ENCODE measurements around the gene AGAP1. TPM values are rescaled to one million over a fixed set of nuclear protein-coding genes. Genes with fewer than 3 reads are reported as not detected.

The AGAP1 gene
- total RNA-seq, 4 donors from 2014 or later, result 13.7 to 18.5 (median 17.1) TPM

DNA sequence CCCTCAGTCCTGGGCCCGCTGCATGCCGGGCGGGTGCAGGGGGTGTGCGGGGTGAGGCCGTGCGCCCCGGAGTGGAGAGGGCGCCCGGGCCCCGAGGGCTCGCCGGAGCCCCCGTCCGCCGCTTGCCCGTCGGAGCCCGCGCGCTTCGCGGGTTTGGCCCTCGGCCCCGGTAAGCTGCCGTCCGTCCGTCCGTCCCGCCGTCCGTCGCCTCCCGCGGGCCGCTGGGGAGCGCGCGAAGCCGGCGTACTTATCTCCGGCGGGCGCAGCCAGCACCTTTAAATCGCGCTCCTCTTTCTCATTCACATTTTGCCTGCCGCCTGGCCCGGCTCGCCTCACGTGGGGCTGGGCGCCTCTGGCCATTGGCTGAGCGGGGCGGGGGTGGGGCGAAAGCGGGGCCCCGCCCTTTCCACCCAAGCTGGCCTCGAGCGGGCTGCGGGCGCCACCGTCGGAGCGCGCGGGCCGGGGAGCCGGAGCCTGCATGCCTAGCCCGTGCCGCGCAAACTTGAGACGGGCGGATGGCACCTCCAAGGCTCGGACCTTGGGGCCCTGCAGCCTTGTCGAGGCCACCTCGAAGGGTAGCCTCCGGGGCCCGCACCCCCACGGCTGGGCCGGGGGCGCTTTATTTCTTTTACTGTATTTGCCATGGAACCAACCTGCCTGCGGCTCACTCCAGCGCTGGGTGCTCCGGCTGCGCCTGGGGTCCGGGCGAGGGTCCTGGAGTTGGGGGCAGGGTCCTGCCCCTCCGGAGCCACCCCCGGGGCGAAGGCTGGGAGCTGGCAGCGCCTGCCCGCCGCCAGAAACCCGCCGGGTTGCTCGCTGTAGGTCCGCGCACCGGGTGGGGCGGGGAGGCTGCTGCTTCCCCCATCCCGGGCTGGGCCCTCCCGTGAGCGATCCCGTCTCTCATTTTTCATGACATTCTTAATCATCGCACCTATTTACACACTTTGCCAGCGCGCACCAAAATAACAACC, 674.6 kb downstream of the AGAP1 start, which contains the start of gene GBX2:
TSS of gene GBX2 (minus strand) at position 277 of the 971 bp plus-strand sequence. CDS start 415 bp downstream, outside the sequence.
- H3K4me3 ChIP-seq (ENCODE audit: low read depth, poor library complexity, severe bottlenecking), result no peak within 1 kb of the TSS
- intact Hi-C loops (cut with DNase I; ENCODE audit: low total_unique reads), result no loop called here
- WGBS, 2 donors, result 4% methylated on average over 60 to 66 of the region's 105 CpGs
- TF ChIP-seq, protein P1, sequence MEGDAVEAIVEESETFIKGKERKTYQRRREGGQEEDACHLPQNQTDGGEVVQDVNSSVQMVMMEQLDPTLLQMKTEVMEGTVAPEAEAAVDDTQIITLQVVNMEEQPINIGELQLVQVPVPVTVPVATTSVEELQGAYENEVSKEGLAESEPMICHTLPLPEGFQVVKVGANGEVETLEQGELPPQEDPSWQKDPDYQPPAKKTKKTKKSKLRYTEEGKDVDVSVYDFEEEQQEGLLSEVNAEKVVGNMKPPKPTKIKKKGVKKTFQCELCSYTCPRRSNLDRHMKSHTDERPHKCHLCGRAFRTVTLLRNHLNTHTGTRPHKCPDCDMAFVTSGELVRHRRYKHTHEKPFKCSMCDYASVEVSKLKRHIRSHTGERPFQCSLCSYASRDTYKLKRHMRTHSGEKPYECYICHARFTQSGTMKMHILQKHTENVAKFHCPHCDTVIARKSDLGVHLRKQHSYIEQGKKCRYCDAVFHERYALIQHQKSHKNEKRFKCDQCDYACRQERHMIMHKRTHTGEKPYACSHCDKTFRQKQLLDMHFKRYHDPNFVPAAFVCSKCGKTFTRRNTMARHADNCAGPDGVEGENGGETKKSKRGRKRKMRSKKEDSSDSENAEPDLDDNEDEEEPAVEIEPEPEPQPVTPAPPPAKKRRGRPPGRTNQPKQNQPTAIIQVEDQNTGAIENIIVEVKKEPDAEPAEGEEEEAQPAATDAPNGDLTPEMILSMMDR (IDR thresholded peaks at IDR 0.05), result no peak
- TF ChIP-seq POLR2A (IDR thresholded peaks at IDR 0.05), result no peak
- peak in 1 of 2 donors; percentile 86 for DNase-seq (ENCODE audit: low spot score in 2 of 2)

DNA sequence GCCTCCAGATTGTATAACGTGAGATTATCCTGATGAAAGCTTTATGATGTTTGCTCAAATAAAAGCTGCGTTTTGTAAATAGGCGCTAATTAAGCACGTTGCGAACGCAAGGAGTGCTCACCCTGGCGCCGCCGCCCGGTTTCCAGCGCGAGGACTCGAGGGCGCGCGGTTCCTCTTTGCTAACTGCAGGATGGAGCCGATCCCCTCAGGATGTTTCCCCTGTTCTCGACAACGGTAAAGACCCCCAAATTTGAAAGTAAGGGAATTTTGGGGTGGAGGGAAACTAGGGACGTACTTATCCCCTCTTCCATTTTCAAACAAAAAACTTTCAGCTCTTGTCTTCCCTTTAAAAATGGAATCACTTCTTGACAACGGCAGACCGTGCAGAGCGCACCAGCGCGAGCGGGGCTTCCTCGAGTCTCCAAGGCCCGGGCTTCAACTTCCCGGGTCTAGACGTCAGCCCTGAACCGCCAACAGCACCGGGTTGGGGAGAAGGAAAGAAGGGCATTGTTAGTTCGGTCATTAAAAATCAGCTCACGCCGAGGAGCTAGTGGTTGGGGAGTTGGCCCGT, 675.4 kb downstream of the AGAP1 start:
- no peak for TF ChIP-seq POLR2A (IDR thresholded peaks at IDR 0.05)
- TF ChIP-seq, protein P1 (IDR thresholded peaks at IDR 0.05), result no peak
- no peak overlapping the region for H3K4me3 ChIP-seq (ENCODE audit: low read depth, poor library complexity, severe bottlenecking)
- DNase-seq (ENCODE audit: low spot score in 2 of 2), result peak in 1 of 2 donors; percentile 75
- 8 to 14% methylated on average over 36 of the region's 36 CpGs for WGBS, 2 donors
- intact Hi-C loops (cut with DNase I; ENCODE audit: low total_unique reads), result no loop called here

DNA sequence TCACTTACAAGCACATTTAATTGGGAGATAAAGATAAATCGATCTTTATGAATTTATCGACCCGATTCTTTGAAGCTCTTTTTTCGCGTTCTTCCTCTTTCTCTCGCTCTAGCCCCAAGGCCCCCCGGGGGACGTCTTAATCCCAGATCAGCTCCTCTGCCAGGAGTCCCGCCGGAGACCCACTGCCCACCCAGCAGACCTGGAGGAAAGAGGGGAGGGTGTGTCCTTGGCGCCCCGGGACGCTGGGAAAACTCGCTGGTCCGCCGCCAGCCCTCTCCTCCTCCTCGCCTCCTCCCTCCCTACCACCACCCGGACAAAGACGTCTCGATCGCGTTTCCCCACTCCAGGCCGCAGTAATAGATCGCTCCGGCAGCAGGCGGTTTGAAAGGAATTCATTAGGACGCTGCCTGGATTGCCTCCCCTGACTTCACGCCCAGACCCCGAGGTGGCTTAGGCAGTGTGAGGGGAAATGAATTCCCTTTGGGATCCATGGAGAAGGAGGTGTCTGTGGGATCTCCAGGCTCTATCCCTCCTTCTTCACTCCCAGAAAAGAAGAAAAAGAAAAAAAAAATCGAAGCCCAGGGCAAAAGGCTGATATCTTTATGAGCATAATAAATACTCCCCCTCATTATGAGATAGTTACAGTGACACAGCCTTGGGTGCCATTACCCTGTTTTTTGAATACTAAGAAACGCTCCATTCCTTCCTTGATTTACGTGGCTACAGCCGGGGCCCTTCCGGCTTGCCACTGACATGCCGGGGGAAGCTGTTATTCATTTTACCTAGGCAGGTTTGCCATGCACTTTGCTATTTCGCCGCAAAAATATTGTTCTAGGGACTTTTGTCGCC, 676.1 kb downstream of the AGAP1 start:
- no peak overlapping the region for H3K4me3 ChIP-seq (ENCODE audit: low read depth, poor library complexity, severe bottlenecking)
- 8 to 9% methylated on average over 38 of the region's 38 CpGs for WGBS, 2 donors
- peak in 1 of 2 donors; percentile 70 for DNase-seq (ENCODE audit: low spot score in 2 of 2)
- no peak for TF ChIP-seq POLR2A (IDR thresholded peaks at IDR 0.05)
- TF ChIP-seq, protein P1 (IDR thresholded peaks at IDR 0.05), result no peak
- intact Hi-C loops (cut with DNase I; ENCODE audit: low total_unique reads), result no loop called here

DNA sequence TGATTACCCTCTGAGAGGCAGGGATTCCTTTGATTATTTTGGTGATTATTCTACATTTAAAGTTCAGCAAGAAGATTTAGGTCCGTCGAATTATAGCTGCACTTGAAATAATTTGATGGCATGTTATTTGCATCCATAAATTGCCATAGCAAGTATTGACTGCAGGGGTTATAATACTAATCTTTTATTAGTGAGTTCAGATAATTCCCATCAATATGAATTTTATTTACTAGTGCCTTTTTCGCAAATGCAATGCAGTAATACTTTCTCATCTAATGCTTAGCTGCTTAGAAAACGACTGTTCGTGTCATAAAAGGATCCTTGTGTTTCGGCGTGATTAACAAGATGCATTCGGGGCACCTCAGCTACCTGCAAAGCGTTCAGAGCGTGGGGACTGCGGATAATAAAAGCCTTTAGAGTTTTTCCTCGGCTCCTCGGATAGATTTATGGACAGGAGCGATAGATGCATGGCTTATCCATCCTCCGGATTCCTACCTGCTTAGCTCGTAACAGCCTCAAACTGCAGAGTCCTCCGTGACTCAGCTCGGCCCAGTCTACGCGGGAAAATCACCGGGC, 676.8 kb downstream of the AGAP1 start:
- intact Hi-C loops (cut with DNase I; ENCODE audit: low total_unique reads), result no loop called here
- no peak for TF ChIP-seq POLR2A (IDR thresholded peaks at IDR 0.05)
- TF ChIP-seq, protein P1 (IDR thresholded peaks at IDR 0.05), result no peak
- WGBS, 2 donors, result 13 to 18% methylated on average over 21 of the region's 21 CpGs
- no peak overlapping the region for H3K4me3 ChIP-seq (ENCODE audit: low read depth, poor library complexity, severe bottlenecking)
- no peak for DNase-seq (ENCODE audit: low spot score in 2 of 2)

DNA sequence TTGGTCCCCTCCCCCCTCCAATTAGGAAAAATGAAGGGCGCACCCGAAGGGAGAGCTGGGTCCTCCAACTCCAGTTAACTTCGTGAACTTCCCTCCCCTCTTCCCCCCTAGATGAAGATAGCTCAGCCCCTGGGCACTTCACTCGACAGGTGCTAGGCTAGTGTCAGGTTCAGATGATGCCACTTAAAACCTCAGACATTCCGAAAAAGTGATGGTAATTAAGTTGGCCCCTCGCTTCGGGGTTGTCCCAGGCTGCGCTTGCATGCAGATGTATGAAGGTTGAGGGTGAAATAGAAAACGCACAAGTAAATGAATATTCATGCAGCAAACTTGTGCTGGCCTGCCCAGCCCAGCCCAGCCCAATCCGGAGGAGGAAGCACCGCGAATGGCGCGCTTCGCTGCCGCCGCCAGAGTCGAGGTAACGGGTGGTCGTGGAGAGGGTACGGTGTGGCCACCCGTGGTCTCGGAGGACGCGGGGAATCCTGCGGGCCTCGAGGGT, 677.4 kb downstream of the AGAP1 start:
- no peak overlapping the region for H3K4me3 ChIP-seq (ENCODE audit: low read depth, poor library complexity, severe bottlenecking)
- intact Hi-C loops (cut with DNase I; ENCODE audit: low total_unique reads), result no loop called here
- TF ChIP-seq, protein P1 (IDR thresholded peaks at IDR 0.05), result no peak
- TF ChIP-seq POLR2A (IDR thresholded peaks at IDR 0.05), result no peak
- peak in 1 of 2 donors; percentile 79 for DNase-seq (ENCODE audit: low spot score in 2 of 2)
- WGBS, 2 donors, result 4 to 5% methylated on average over 22 to 27 of the region's 27 CpGs
